Liver (tissue), 9 donors: ENCODE data around the gene BCKDHB. TPM values are rescaled to one million over a fixed set of nuclear protein-coding genes. Genes with fewer than 3 reads are reported as not detected.
A peak's percentile ranks its signal among the peaks of the same experiment; 100 is the strongest.

Experiments
- DNase-seq: peaks from one replicate; pipeline ENCODE4 v3.0.0-alpha.2; 2017; ENCODE audit warnings: low spot score
- H3K27ac ChIP-seq, 2 donors: one replicate each; pipeline ENCODE4 v1.7.0; 2013; ENCODE audit warnings: inconsistent platforms in 2 of 2, low read length in 2 of 2, control low read depth in 1 of 2, low read depth in 1 of 2, mild to moderate bottlenecking in 1 of 2
- H3K27me3 ChIP-seq, 4 donors: one replicate each; pipeline versions ENCODE4 v1.6.1 to v1.7.0; 2013; ENCODE audit warnings: low read length in 3 of 4, inconsistent platforms in 1 of 4, mild to moderate bottlenecking in 1 of 4, moderate library complexity in 1 of 4; ENCODE audit not compliant: control insufficient read depth in 4 of 4, insufficient read depth in 4 of 4
- H3K36me3 ChIP-seq, 4 donors: one replicate each; pipeline versions ENCODE4 v1.6.1 to v1.7.0; 2013; ENCODE audit warnings: low read length in 3 of 4, mild to moderate bottlenecking in 3 of 4, low read depth in 1 of 4, moderate library complexity in 1 of 4; ENCODE audit not compliant: control insufficient read depth in 4 of 4, insufficient read depth in 3 of 4
- H3K4me1 ChIP-seq, 4 donors: one replicate each; pipeline versions ENCODE4 v1.6.1 to v1.7.0; 2013; ENCODE audit warnings: low read length in 3 of 4, mild to moderate bottlenecking in 3 of 4, moderate library complexity in 1 of 4; ENCODE audit not compliant: control insufficient read depth in 4 of 4, insufficient read depth in 4 of 4
- H3K4me3 ChIP-seq, 3 donors: one replicate each; pipeline versions ENCODE4 v1.6.1 to v1.7.0; 2013; ENCODE audit warnings: low read length in 3 of 3, control low read depth in 1 of 3, low read depth in 1 of 3, mild to moderate bottlenecking in 1 of 3
- H3K9ac ChIP-seq, 2 donors: one replicate each; pipeline ENCODE4 v1.7.0; 2013; ENCODE audit warnings: low read length in 2 of 2, mild to moderate bottlenecking in 2 of 2, moderate library complexity in 2 of 2, control low read depth in 1 of 2, low read depth in 1 of 2
- H3K9me3 ChIP-seq, 4 donors: one replicate each; pipeline versions ENCODE4 v1.6.1 to v1.7.0; 2013; ENCODE audit warnings: low read length in 3 of 4; ENCODE audit not compliant: control insufficient read depth in 4 of 4
- CTCF ChIP-seq: fragments of 150-350 bp; IDR thresholded peaks from 2 replicates; pipeline ENCODE4 v1.5.1; 2017; ENCODE audit warnings: improper control_type of control experiment, low read depth, low read length; ENCODE audit not compliant: missing input control
- EGR1 ChIP-seq, 2 donors: IDR thresholded peaks; 2 replicates each; pipeline ENCODE4 v1.6.1; 2016 to 2018; ENCODE audit warnings: antibody characterized with exemption in 2 of 2, low read depth in 2 of 2
- FOXA1 ChIP-seq: IDR thresholded peaks from 2 replicates; pipeline ENCODE4 v1.6.1; 2016; ENCODE audit warnings: antibody characterized with exemption
- FOXA2 ChIP-seq: IDR thresholded peaks from 2 replicates; pipeline ENCODE4 v1.6.1; 2016; ENCODE audit warnings: antibody characterized with exemption
- GABPA ChIP-seq, 2 donors: IDR thresholded peaks in 1 of 2; conservative IDR thresholded peaks in 1 of 2; 2 replicates each; pipeline ENCODE4 v1.6.1; 2016; ENCODE audit warnings: antibody characterized with exemption in 2 of 2, mild to moderate bottlenecking in 1 of 2, moderate library complexity in 1 of 2
- HNF4A ChIP-seq, 2 donors: conservative IDR thresholded peaks; 2 replicates each; pipeline ENCODE4 v1.6.1; 2016; ENCODE audit warnings: antibody characterized with exemption in 2 of 2, mild to moderate bottlenecking in 2 of 2
- HNF4G ChIP-seq: IDR thresholded peaks from 2 replicates; pipeline ENCODE4 v1.6.1; 2016; ENCODE audit warnings: antibody characterized with exemption
- JUND ChIP-seq, 2 donors: IDR thresholded peaks; 2 replicates each; pipeline ENCODE4 v1.6.1; 2016; ENCODE audit warnings: antibody characterized with exemption in 2 of 2
- NR2F2 ChIP-seq: IDR thresholded peaks from 2 replicates; pipeline ENCODE4 v1.6.1; 2016; ENCODE audit warnings: antibody characterized with exemption
- RAD21 ChIP-seq, 2 donors: IDR thresholded peaks; 2 replicates each; pipeline ENCODE4 v1.6.1; 2016; ENCODE audit warnings: antibody characterized with exemption in 2 of 2, mild to moderate bottlenecking in 2 of 2
- RXRA ChIP-seq, 2 donors: IDR thresholded peaks; 2 replicates each; pipeline ENCODE4 v1.6.1; 2017 to 2018; ENCODE audit warnings: antibody characterized with exemption in 2 of 2, mild to moderate bottlenecking in 1 of 2
- SP1 ChIP-seq: IDR thresholded peaks from 2 replicates; pipeline ENCODE4 v1.6.1; 2018; ENCODE audit warnings: antibody characterized with exemption, mild to moderate bottlenecking
- TAF1 ChIP-seq: conservative IDR thresholded peaks from 2 replicates; pipeline ENCODE4 v1.6.1; 2016; ENCODE audit warnings: antibody characterized with exemption, mild to moderate bottlenecking
- YY1 ChIP-seq: IDR thresholded peaks from 2 replicates; pipeline ENCODE4 v1.6.1; 2016; ENCODE audit warnings: antibody characterized with exemption, mild to moderate bottlenecking
- polyA plus RNA-seq, 2 donors: library from polyadenylated mRNA; stranded (reverse) in 1 of 2; unstranded in 1 of 2; fragments of 200-250 nt in 1 of 2; fragments of >200 nt in 1 of 2; fragmentation: Nextera tagmentation in 1 of 2; extraction: Ambion mirVana in 1 of 2; gene quantifications; one replicate each; pipeline versions ENCODE4 v1.2.1 to v1.2.3, GENCODE V29; 2013 to 2015
- total RNA-seq, 2 donors: library from RNA; depleted of rRNA; stranded (reverse); fragments of >200 nt; gene quantifications; one replicate each; pipeline ENCODE4 v1.2.3, GENCODE V29; 2014
- TF ChIP-seq, protein P1 (sequence below): IDR thresholded peaks from 2 replicates; pipeline ENCODE4 v1.6.1; 2016; ENCODE audit warnings: antibody characterized with exemption
- TF ChIP-seq, protein P2 (sequence below): IDR thresholded peaks from 2 replicates; pipeline ENCODE4 v1.6.1; 2016; ENCODE audit warnings: antibody characterized with exemption, mild to moderate bottlenecking
- TF ChIP-seq, protein P3 (sequence below): IDR thresholded peaks from 2 replicates; pipeline ENCODE4 v1.6.1; 2016; ENCODE audit warnings: antibody characterized with exemption
- TF ChIP-seq, protein P4 (sequence below): IDR thresholded peaks from 2 replicates; pipeline ENCODE4 v1.6.1; 2016; ENCODE audit warnings: antibody characterized with exemption
- donor health status: healthy.
- donor health status: healthy.
- donor health status: healthy.
- donor health status: healthy.
- donor health status: healthy.

The BCKDHB gene
- total and polyA plus RNA-seq, 4 donors, result 13.0 to 74.8 (median 31.6) TPM

DNA sequence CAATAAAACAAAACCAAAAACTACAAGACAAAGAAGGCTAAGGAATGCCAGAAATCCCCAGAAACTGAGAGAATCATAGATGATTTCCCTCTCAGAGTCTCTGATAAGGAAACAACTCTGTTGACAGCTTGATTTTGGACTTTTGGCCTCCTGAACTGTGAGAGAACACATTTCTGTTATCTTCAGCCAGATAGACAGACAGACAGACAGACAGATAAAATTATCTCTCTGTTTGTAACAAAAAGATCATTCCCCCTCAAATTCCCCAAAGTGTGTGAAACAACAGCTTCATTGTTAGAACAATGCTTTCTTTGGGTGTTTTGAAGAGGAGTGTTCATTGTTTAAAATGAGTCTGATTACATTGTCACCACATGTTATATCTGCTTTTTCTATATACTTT lies 148.2 kb downstream of the BCKDHB start:
- TF ChIP-seq YY1 (no peak), SP1 (peak; percentile 54), GABPA (IDR thresholded peaks at IDR 0.05 in 1 of 2, conservative IDR thresholded peaks at IDR 0.05 in 1 of 2) (no peak), RXRA (IDR thresholded peaks at IDR 0.05) (peak in 1 of 2 donors; percentile 42), CTCF (no peak), HNF4A (conservative IDR thresholded peaks at IDR 0.05) (peak; percentile 93 to 97), HNF4G (peak; percentile 58), EGR1 (IDR thresholded peaks at IDR 0.05; ENCODE audit: low read depth in 2 of 2) (no peak), NR2F2 (no peak), FOXA1 (no peak), TAF1 (no peak), FOXA2 (peak; percentile 6), JUND (IDR thresholded peaks at IDR 0.05) (peak in 1 of 2 donors; percentile 25), RAD21 (IDR thresholded peaks at IDR 0.05) (no peak)
- TF ChIP-seq, protein P1, sequence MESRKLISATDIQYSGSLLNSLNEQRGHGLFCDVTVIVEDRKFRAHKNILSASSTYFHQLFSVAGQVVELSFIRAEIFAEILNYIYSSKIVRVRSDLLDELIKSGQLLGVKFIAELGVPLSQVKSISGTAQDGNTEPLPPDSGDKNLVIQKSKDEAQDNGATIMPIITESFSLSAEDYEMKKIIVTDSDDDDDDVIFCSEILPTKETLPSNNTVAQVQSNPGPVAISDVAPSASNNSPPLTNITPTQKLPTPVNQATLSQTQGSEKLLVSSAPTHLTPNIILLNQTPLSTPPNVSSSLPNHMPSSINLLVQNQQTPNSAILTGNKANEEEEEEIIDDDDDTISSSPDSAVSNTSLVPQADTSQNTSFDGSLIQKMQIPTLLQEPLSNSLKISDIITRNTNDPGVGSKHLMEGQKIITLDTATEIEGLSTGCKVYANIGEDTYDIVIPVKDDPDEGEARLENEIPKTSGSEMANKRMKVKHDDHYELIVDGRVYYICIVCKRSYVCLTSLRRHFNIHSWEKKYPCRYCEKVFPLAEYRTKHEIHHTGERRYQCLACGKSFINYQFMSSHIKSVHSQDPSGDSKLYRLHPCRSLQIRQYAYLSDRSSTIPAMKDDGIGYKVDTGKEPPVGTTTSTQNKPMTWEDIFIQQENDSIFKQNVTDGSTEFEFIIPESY, result peak; percentile 26
- TF ChIP-seq, protein P2, sequence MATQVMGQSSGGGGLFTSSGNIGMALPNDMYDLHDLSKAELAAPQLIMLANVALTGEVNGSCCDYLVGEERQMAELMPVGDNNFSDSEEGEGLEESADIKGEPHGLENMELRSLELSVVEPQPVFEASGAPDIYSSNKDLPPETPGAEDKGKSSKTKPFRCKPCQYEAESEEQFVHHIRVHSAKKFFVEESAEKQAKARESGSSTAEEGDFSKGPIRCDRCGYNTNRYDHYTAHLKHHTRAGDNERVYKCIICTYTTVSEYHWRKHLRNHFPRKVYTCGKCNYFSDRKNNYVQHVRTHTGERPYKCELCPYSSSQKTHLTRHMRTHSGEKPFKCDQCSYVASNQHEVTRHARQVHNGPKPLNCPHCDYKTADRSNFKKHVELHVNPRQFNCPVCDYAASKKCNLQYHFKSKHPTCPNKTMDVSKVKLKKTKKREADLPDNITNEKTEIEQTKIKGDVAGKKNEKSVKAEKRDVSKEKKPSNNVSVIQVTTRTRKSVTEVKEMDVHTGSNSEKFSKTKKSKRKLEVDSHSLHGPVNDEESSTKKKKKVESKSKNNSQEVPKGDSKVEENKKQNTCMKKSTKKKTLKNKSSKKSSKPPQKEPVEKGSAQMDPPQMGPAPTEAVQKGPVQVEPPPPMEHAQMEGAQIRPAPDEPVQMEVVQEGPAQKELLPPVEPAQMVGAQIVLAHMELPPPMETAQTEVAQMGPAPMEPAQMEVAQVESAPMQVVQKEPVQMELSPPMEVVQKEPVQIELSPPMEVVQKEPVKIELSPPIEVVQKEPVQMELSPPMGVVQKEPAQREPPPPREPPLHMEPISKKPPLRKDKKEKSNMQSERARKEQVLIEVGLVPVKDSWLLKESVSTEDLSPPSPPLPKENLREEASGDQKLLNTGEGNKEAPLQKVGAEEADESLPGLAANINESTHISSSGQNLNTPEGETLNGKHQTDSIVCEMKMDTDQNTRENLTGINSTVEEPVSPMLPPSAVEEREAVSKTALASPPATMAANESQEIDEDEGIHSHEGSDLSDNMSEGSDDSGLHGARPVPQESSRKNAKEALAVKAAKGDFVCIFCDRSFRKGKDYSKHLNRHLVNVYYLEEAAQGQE, result no peak
- TF ChIP-seq, protein P3, sequence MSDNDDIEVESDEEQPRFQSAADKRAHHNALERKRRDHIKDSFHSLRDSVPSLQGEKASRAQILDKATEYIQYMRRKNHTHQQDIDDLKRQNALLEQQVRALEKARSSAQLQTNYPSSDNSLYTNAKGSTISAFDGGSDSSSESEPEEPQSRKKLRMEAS, result no peak
- TF ChIP-seq, protein P4, sequence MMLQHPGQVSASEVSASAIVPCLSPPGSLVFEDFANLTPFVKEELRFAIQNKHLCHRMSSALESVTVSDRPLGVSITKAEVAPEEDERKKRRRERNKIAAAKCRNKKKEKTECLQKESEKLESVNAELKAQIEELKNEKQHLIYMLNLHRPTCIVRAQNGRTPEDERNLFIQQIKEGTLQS, result no peak
- Histone ChIP-seq H3K9me3 (no peaks in the 10 kb centered on the region), H3K36me3 (peaks cover 0 to 2% (median 0%) of the 10 kb centered on the region in 4 donors), H3K4me3 (no peak overlapping the region), H3K9ac (no peak overlapping the region), H3K4me1 (peaks cover 0 to 6% (median 4%) of the 10 kb centered on the region in 4 donors), H3K27ac (peak overlapping the region in 1 of 2 donors; percentile 20), H3K27me3 (no peaks in the 10 kb centered on the region)
- DNase-seq, result no peak
